ENCODE results near the gene C19orf44.
"Not testable (repeated sequence)": the region's sequence is repeated elsewhere in the genome, so short reads cannot be mapped to it uniquely, and the experiment has no call there.

C19orf44 gene

DNA sequence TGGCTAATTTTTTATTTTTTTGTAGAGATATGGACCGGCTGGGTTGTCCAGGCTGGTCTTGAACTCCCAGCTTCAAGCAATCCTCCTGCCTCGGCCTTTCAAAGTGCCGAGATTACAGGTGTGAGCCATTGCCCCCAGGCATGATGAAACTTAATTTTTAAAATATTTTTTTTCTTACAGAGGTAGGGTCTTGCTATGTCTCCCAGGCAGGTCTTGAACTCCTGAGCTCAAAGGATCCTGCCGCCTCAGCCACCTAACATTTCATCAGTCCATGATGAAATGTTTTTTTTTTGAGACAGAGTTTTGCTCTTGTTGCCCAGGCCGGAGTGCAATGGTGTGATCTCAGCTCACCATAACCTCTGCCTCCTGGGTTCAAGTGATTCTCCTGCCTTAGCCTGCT is 12.4 kb downstream of the C19orf44 start:
- no peak for DNase-seq (ENCODE audit: low read depth)
- no peak overlapping the region for H3K4me3 ChIP-seq (ENCODE audit: low read depth, low read length)
- no peak for TF ChIP-seq CTCF (conservative IDR thresholded peaks at IDR 0.05; ENCODE audit: low read depth, low read length)

DNA sequence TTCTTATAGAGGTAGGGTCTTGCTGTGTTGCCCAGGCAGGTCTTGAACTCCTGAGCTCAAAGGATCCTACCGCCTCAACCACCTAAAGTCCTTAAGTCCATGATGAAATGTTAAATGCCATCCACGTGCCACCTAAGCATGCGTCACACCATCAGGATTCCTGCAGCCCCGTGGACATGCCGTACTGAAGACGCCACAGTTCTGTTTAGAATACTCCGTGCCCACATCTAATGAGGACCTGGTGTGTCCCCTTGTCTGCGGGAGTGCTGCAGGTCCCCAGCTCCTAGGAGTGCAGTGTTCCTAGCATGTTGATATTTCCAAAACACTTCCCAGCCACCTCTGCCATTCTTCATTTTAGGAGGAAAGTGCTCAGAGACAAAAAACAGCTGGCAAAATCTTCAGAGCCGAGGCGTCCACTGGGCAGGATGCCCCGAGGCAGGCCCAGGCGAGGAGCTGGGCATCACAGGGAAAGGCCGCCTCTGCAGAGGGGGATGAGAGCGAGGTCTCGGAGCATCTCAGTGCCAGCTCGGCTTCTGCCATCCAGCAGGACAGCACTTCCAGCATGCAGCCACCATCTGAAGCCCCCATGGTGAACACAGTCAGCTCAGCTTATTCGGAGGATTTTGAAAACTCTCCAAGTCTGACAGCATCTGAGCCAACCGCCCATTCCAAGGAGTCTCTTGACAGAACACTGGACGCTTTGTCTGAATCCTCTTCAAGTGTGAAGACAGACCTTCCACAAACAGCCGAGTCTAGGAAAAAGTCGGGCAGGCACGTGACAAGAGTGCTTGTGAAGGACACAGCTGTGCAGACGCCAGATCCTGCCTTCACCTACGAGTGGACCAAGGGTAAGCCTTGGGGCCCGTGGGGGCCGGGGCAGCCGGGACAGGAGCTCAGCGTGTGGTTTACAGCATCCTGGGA is 13.2 kb downstream of the C19orf44 start:
- TF ChIP-seq CTCF (conservative IDR thresholded peaks at IDR 0.05; ENCODE audit: low read depth, low read length) = no peak
- no peak overlapping the region for H3K4me3 ChIP-seq (ENCODE audit: low read depth, low read length)
- no peak for DNase-seq (ENCODE audit: low read depth)

DNA sequence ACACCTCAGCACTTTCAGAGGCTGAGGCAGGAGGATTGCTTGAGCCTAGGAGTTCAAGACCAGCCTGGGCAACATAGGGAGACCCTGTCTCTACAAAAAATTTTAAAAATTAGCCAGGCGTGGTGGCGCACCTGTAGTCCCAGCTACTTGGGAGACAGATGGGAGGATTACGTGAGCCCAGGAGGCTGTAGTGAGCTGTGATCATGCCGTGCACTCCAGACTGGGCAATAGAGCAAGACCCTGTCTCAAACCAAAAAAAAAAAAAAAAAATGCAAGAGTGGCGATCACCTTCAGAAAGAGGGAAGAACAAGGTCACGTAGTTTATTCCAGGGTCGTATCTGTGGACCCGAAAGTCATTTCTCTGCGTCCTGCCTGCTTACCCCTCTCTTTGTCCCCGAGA is 16.4 kb downstream of the C19orf44 start:
- DNase-seq (ENCODE audit: low read depth); H3K4me3 ChIP-seq (ENCODE audit: low read depth, low read length): not testable (repeated sequence)

DNA sequence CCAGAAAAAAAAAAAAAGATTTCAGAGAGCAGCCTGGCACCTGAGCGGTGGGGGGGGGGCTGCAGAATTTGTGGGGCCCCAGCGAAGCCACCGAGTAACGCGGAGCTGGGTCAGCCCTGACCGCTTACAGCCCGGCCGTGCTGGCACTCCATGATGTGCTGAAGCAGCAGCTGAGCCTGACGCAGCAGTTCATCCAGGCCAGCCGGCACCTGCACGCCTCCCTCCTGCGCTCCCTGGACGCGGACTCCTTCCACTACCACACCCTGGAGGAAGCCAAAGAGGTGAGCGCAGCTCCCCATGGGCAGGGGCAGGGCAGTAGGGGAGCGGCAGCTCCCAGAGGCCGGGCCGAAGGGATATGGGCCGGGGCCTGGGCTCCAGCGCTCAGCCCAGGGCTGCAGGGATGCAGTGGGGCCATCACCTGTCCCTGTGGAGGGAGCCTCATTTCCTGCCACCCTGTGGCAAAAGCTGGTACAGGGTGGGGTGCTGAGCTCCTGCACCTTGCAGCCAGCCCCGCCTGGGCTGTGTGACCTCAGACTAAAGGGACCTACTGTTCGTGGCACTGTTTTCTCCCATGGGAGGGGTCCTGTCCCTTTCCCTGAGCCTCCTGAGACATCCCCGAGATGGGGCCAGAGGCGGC is 18.3 kb downstream of the C19orf44 start:
- no peak for DNase-seq (ENCODE audit: low read depth)
- TF ChIP-seq CTCF (conservative IDR thresholded peaks at IDR 0.05; ENCODE audit: low read depth, low read length) = no peak
- H3K4me3 ChIP-seq (ENCODE audit: low read depth, low read length) = no peak overlapping the region

GRCh38 chr19:16516381-16516780 is 20.2 kb downstream of the C19orf44 start:
- no peak for TF ChIP-seq CTCF (conservative IDR thresholded peaks at IDR 0.05; ENCODE audit: low read depth, low read length)
- DNase-seq (ENCODE audit: low read depth) = no peak
- H3K4me3 ChIP-seq (ENCODE audit: low read depth, low read length) = no peak overlapping the region

DNA sequence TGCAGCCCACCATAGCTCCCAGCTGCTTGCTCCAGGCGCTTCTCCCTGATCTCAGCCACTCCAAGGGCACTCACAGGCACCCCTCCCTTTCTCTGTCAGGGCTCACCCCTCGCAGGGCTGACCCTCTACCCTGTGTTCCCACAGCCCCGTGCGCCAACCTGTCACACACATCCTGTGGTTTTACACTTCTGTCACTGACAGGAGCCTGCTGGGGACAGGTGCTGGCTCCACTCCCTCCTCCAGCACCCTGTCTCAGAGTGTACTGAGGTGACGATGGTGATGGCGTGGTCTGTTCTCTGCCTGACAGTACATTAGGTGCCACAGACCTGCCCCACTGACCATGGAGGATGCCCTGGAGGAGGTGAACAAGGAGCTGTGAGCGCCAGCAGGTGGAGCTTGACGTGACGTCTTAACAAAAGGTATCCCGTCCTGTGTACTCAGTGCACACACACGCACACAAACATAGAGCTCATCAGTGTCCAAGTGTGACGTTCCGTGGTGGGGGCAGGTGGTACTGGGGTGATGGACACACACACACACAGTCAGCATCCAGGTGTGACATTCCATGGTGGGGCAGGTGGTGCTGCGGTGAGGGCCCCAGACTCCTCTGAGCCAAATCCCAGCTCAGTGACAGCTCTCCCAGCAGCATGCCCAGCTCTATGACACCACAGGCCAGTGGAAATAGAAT is 20.9 kb downstream of the C19orf44 start:
- no peak overlapping the region for H3K4me3 ChIP-seq (ENCODE audit: low read depth, low read length)
- no peak for TF ChIP-seq CTCF (conservative IDR thresholded peaks at IDR 0.05; ENCODE audit: low read depth, low read length)
- no peak for DNase-seq (ENCODE audit: low read depth)

- no peak for DNase-seq (ENCODE audit: low read depth)
- no peak for TF ChIP-seq CTCF (conservative IDR thresholded peaks at IDR 0.05; ENCODE audit: low read depth, low read length)
- H3K4me3 ChIP-seq (ENCODE audit: low read depth, low read length) = no peak overlapping the region
Measured at GRCh38 chr19:16518061-16518460, 21.9 kb downstream of the C19orf44 start.
